Panc1 (cell line): Measurements from ENCODE around the gene DCDC2. TPM values are rescaled to one million over a fixed set of nuclear protein-coding genes. Genes with fewer than 3 reads are reported as not detected.

ENCODE experiments used
- ATAC-seq: fragments of 200-7000 bp; cut with Tn5 transposase; 2 replicates; pipeline ENCODE4 v1.9.1; 2020; ENCODE audit warnings: mild to moderate bottlenecking, moderate library complexity
- BruUV-seq: library from RNA; stranded (reverse); fragments of 400-500 nt; replicated peaks from 2 replicates; lab custom pipeline; 2021; lab: Mats Ljungman, UMichigan
- CTCF ChIA-PET: fragments of 300-600 bp; sonication (Branson Sonifier 250); formaldehyde crosslinking; loops from one replicate; lab custom pipeline; 2022; ENCODE audit warnings: antibody characterized with exemption; lab: Charles Lee
- POLR2A ChIA-PET: fragments of 300-600 bp; sonication (Branson Sonifier 250); formaldehyde crosslinking; loops from one replicate; lab custom pipeline; 2022; ENCODE audit warnings: antibody characterized with exemption; lab: Charles Lee
- DNase-seq: peaks from one replicate; pipeline ENCODE4 v3.0.0-alpha.2; 2010; ENCODE audit warnings: low read depth, low spot score
- H3K27ac ChIP-seq: 2 replicates; pipeline ENCODE4 v1.5.1; 2011; ENCODE audit warnings: mild to moderate bottlenecking, low read length, inconsistent platforms
- H3K27me3 ChIP-seq: fragments of 200-500 bp; sonication (Bioruptor generic); 2 replicates; pipeline ENCODE4 v1.6.0; 2014; ENCODE audit warnings: low read length, inconsistent platforms; ENCODE audit not compliant: control insufficient read depth, insufficient read depth
- H3K36me3 ChIP-seq: fragments of 200-500 bp; sonication (Bioruptor generic); 2 replicates; pipeline ENCODE4 v1.5.1; 2014; ENCODE audit warnings: inconsistent platforms, mild to moderate bottlenecking, low read length, moderate library complexity; ENCODE audit not compliant: control insufficient read depth, insufficient read depth
- H3K4me1 ChIP-seq: 2 replicates; pipeline ENCODE4 v1.5.1; 2011; ENCODE audit warnings: inconsistent platforms, mild to moderate bottlenecking, low read length, moderate library complexity; ENCODE audit not compliant: control insufficient read depth, insufficient read depth
- H3K4me3 ChIP-seq, 2 experiments: 2 replicates each; pipeline ENCODE4 v1.5.1; 2011 to 2012; ENCODE audit warnings: low read depth in 2 of 2, low read length in 2 of 2, mild to moderate bottlenecking in 2 of 2, inconsistent platforms in 1 of 2, moderate library complexity in 1 of 2
- H3K9me3 ChIP-seq: fragments of 200-500 bp; sonication (Bioruptor generic); 2 replicates; pipeline ENCODE4 v1.5.1; 2014; ENCODE audit warnings: low read depth, mild to moderate bottlenecking, inconsistent platforms, low read length, moderate library complexity; ENCODE audit not compliant: control insufficient read depth, insufficient read depth
- POLR2AphosphoS5 ChIP-seq: IDR thresholded peaks from 2 replicates; pipeline ENCODE4 v1.6.1; 2012; ENCODE audit warnings: mild to moderate bottlenecking, low read depth, low read length, moderate library complexity
- SIN3A ChIP-seq: IDR thresholded peaks from 2 replicates; pipeline ENCODE4 v1.6.1; 2012; ENCODE audit warnings: low read depth, mild to moderate bottlenecking, low read length, moderate library complexity, borderline replicate concordance; ENCODE audit not compliant: insufficient read depth
- TCF7L2 ChIP-seq: IDR thresholded peaks from 2 replicates; pipeline ENCODE4 v1.6.1; 2011; ENCODE audit warnings: mild to moderate bottlenecking, low read depth, low read length, inconsistent platforms
- in situ Hi-C: cut with HindIII; loops from 2 replicates; pipeline ENCODE4 v1.10.0; 2016; ENCODE audit warnings: low sequenced_read_pairs, low pct_unique_long_range_greater_than_20kb
- intact Hi-C: fragments of 100-400 bp; cut with micrococcal nuclease; formaldehyde crosslinking; loops from one replicate; pipeline ENCODE4 v1.10.0; 2022; ENCODE audit not compliant: unreplicated experiment
- total RNA-seq: library from RNA; stranded (reverse); gene quantifications from one replicate; pipeline ENCODE4 v1.2.1, GENCODE V29; 2021; ENCODE audit not compliant: unreplicated experiment
- TF ChIP-seq, protein P1 (sequence below): fragments of 450-650 bp; IDR thresholded peaks from 2 replicates; pipeline ENCODE4 v1.5.1; 2017; ENCODE audit warnings: mild to moderate bottlenecking
- TF ChIP-seq, protein P2 (sequence below), 2 experiments: IDR thresholded peaks; 2 replicates each; pipeline ENCODE4 v1.6.1; 2011 to 2012; ENCODE audit warnings: low read depth in 2 of 2, control low read depth in 1 of 2, low read length in 1 of 2, mild to moderate bottlenecking in 1 of 2, moderate library complexity in 1 of 2; ENCODE audit not compliant: insufficient read depth in 1 of 2

DCDC2 gene
- total RNA-seq, 1 experiment from 2014 or later = 0.15 TPM

DNA sequence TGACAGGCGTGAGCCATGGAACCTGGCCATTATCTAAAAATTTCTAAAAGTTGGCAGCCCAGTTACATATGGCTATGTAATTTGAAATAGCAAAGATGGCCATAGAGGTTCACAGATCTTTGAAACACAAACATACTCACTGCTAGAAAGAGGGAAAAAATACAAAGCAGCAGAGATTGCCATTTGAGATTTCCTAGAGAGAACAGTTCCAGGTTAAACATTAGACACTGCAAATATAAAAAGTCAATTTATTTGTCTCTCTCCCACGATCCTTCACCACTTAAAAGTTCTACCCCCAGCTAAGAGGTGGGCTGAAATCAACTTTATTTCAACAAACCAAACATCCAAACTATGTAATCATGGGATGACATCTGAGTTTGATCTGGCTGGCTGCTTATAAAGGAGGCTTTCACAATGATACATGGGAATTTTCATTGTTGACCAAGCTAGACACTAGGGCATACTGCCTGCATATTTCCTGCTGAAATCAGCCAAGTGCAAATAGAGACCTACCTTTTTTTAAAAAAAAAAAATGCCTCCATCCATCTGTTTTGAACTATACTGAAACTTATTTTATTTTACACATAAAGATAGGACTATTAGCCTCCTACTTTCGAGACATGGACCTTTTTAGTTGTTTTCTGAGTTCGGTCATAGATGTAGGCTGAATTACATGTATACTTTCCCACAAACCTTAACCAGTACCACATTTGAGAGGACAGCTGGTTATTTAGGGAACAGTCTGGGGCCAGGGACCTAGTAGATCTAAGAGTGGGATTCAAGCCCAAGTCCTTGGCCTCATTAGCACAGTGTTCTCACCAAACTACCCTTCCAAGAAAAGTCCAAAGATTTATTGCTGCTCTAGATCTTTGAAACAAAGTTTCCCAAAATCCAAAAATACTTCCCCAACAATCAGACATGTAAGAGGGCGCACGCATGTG lies 16.6 kb downstream of the DCDC2 start:
- ChIA-PET POLR2A (interaction anchor here (0.6 kb wide), 1 partner anchor 504 kb away, joined by 5 read pairs; no protein-coding TSS in a partner anchor), CTCF (no interaction called here)
- Histone ChIP-seq H3K4me3 (no peak overlapping the region), H3K27ac (no peak overlapping the region), H3K36me3 (no peaks in the 10 kb centered on the region), H3K27me3 (no peaks in the 10 kb centered on the region), H3K4me1 (no peaks in the 10 kb centered on the region), H3K9me3 (no peaks in the 10 kb centered on the region)
- BruUV-seq = no TSS peak
- TF ChIP-seq, protein P1, sequence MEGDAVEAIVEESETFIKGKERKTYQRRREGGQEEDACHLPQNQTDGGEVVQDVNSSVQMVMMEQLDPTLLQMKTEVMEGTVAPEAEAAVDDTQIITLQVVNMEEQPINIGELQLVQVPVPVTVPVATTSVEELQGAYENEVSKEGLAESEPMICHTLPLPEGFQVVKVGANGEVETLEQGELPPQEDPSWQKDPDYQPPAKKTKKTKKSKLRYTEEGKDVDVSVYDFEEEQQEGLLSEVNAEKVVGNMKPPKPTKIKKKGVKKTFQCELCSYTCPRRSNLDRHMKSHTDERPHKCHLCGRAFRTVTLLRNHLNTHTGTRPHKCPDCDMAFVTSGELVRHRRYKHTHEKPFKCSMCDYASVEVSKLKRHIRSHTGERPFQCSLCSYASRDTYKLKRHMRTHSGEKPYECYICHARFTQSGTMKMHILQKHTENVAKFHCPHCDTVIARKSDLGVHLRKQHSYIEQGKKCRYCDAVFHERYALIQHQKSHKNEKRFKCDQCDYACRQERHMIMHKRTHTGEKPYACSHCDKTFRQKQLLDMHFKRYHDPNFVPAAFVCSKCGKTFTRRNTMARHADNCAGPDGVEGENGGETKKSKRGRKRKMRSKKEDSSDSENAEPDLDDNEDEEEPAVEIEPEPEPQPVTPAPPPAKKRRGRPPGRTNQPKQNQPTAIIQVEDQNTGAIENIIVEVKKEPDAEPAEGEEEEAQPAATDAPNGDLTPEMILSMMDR = no peak
- TF ChIP-seq POLR2AphosphoS5 (no peak), TCF7L2 (no peak), SIN3A (no peak)
- TF ChIP-seq, protein P2, sequence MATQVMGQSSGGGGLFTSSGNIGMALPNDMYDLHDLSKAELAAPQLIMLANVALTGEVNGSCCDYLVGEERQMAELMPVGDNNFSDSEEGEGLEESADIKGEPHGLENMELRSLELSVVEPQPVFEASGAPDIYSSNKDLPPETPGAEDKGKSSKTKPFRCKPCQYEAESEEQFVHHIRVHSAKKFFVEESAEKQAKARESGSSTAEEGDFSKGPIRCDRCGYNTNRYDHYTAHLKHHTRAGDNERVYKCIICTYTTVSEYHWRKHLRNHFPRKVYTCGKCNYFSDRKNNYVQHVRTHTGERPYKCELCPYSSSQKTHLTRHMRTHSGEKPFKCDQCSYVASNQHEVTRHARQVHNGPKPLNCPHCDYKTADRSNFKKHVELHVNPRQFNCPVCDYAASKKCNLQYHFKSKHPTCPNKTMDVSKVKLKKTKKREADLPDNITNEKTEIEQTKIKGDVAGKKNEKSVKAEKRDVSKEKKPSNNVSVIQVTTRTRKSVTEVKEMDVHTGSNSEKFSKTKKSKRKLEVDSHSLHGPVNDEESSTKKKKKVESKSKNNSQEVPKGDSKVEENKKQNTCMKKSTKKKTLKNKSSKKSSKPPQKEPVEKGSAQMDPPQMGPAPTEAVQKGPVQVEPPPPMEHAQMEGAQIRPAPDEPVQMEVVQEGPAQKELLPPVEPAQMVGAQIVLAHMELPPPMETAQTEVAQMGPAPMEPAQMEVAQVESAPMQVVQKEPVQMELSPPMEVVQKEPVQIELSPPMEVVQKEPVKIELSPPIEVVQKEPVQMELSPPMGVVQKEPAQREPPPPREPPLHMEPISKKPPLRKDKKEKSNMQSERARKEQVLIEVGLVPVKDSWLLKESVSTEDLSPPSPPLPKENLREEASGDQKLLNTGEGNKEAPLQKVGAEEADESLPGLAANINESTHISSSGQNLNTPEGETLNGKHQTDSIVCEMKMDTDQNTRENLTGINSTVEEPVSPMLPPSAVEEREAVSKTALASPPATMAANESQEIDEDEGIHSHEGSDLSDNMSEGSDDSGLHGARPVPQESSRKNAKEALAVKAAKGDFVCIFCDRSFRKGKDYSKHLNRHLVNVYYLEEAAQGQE (IDR thresholded peaks at IDR 0.05; ENCODE audit: insufficient read depth in 1 of 2, low read depth in 2 of 2, low read length in 1 of 2) = no peak
- ATAC-seq (no peak), DNase-seq (no peak)
- intact Hi-C loops (no loop called here), in situ Hi-C loops (no loop called here)

DNA sequence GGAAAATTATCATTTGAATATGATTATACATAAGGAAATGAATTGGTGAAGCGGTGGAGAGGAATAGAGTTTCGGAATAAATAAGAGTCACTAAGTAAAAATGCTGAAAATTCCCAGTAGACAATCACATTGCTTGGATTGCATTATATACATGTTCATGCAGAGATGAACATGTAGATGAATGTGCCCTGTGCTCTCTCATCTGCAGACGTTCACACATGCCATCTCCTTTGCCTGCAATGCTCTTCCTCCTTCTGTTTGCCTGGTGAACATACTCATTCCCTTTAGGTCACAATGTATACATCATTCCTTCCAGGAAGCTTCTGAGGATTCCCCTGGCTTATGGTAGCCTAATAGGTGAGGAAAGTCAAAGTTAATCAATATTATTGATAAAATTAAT lies 17.9 kb downstream of the DCDC2 start:
- DNase-seq (no peak), ATAC-seq (no peak)
- POLR2A ChIA-PET = no interaction called here
- H3K27me3 ChIP-seq = no peaks in the 10 kb centered on the region
- CTCF ChIA-PET = no interaction called here
- H3K9me3 ChIP-seq = no peaks in the 10 kb centered on the region
- H3K4me3 ChIP-seq = no peak overlapping the region
- in situ Hi-C loops = no loop called here
- TF ChIP-seq TCF7L2 (no peak), SIN3A (no peak)
- TF ChIP-seq, protein P1 = no peak
- TF ChIP-seq, protein P2 (IDR thresholded peaks at IDR 0.05; ENCODE audit: insufficient read depth in 1 of 2, low read depth in 2 of 2, low read length in 1 of 2) = no peak
- intact Hi-C loops = no loop called here
- no peak overlapping the region for H3K27ac ChIP-seq
- H3K36me3 ChIP-seq = no peaks in the 10 kb centered on the region
- BruUV-seq = no TSS peak
- no peaks in the 10 kb centered on the region for H3K4me1 ChIP-seq
